ENCODE measurements around the gene RNGTT. TPM values are rescaled to one million over a fixed set of nuclear protein-coding genes. Genes with fewer than 3 reads are reported as not detected.

The RNGTT gene
- total RNA-seq, 1 donor from 2014 or later, result 14.6 TPM

DNA sequence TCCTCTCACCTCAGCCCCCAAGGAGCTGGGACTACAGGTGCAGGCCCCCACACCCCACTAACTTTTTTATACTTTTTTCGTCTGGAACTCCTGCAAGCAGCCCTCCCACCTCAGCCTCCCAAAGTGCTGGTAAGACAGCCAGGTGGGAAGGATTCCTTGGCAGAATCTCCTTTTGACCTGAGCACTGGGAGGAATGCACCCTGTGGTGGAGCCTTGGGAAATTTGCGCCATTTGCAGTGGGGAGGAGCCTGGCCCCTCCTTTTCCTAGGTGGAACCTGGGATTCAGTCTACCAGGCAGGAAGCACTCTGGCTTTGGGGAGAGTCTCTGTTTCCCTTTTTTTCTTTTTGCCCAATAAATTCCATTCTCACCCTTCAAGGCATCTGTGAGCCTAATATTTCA is 2.3 kb upstream of the RNGTT start:
- H3K36me3 Mint-ChIP-seq (ENCODE audit: low read depth, unreplicated experiment), result peaks cover 16% of the 10 kb centered on the region
- DNase-seq (ENCODE audit: low spot score), result no peak
- peaks cover 12% of the 10 kb centered on the region for H3K4me1 Mint-ChIP-seq (ENCODE audit: unreplicated experiment)
- TF ChIP-seq CTCF (IDR thresholded peaks at IDR 0.05; ENCODE audit: unreplicated experiment), result no peak
- peak overlapping the region; percentile 29 for H3K4me3 Mint-ChIP-seq (ENCODE audit: unreplicated experiment)
- H3K27me3 Mint-ChIP-seq (ENCODE audit: unreplicated experiment), result peaks cover 6% of the 10 kb centered on the region
- H3K27ac Mint-ChIP-seq (ENCODE audit: unreplicated experiment), result no peak overlapping the region
- peaks cover 4% of the 10 kb centered on the region for H3K9me3 Mint-ChIP-seq (ENCODE audit: unreplicated experiment)

GRCh38 chr6:88964509-88964908 is 1.1 kb upstream of the RNGTT start:
- Mint-ChIP-seq H3K4me3 (ENCODE audit: unreplicated experiment) (peak overlapping the region; percentile 99), H3K27me3 (ENCODE audit: unreplicated experiment) (peaks cover 8% of the 10 kb centered on the region), H3K9me3 (ENCODE audit: unreplicated experiment) (peaks cover 4% of the 10 kb centered on the region), H3K27ac (ENCODE audit: unreplicated experiment) (no peak overlapping the region), H3K36me3 (ENCODE audit: low read depth, unreplicated experiment) (peaks cover 17% of the 10 kb centered on the region), H3K4me1 (ENCODE audit: unreplicated experiment) (peaks cover 12% of the 10 kb centered on the region)
- DNase-seq (ENCODE audit: low spot score), result no peak
- no peak for TF ChIP-seq CTCF (IDR thresholded peaks at IDR 0.05; ENCODE audit: unreplicated experiment)

DNA sequence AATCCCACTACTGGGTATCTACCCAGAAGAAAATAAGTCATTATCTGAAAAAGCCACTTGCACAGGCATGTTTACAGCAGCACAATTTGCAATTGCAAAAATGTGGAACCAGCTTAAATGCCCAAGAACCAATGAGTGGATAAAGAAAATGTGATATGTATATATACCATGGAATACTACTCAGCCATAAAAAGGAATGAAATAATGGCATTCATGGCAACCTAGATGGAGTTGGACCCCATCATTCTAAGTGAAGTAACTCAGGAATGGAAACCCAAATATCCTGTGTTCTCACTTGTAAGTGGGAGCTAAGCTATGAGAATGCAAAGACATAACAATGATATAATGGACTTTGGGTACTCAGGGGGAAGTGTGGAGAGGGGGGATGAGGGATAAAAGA is 4.6 kb downstream of the RNGTT start:
- no peak for DNase-seq (ENCODE audit: low spot score)
- peaks cover 10% of the 10 kb centered on the region for H3K4me1 Mint-ChIP-seq (ENCODE audit: unreplicated experiment)
- no peaks in the 10 kb centered on the region for H3K9me3 Mint-ChIP-seq (ENCODE audit: unreplicated experiment)
- peaks cover 4% of the 10 kb centered on the region for H3K27me3 Mint-ChIP-seq (ENCODE audit: unreplicated experiment)
- TF ChIP-seq CTCF (IDR thresholded peaks at IDR 0.05; ENCODE audit: unreplicated experiment), result no peak
- no peak overlapping the region for H3K4me3 Mint-ChIP-seq (ENCODE audit: unreplicated experiment)
- H3K36me3 Mint-ChIP-seq (ENCODE audit: low read depth, unreplicated experiment), result peaks cover 7% of the 10 kb centered on the region
- H3K27ac Mint-ChIP-seq (ENCODE audit: unreplicated experiment), result no peak overlapping the region

GRCh38 chr6:88953550-88954386 is 9.7 kb downstream of the RNGTT start:
- Mint-ChIP-seq H3K27ac (ENCODE audit: unreplicated experiment) (no peak overlapping the region), H3K36me3 (ENCODE audit: low read depth, unreplicated experiment) (peaks cover 16% of the 10 kb centered on the region), H3K4me3 (ENCODE audit: unreplicated experiment) (no peak overlapping the region), H3K9me3 (ENCODE audit: unreplicated experiment) (peaks cover 4% of the 10 kb centered on the region), H3K4me1 (ENCODE audit: unreplicated experiment) (peaks cover 2% of the 10 kb centered on the region), H3K27me3 (ENCODE audit: unreplicated experiment) (peaks cover 10% of the 10 kb centered on the region)
- no peak for DNase-seq (ENCODE audit: low spot score)
- no peak for TF ChIP-seq CTCF (IDR thresholded peaks at IDR 0.05; ENCODE audit: unreplicated experiment)

DNA sequence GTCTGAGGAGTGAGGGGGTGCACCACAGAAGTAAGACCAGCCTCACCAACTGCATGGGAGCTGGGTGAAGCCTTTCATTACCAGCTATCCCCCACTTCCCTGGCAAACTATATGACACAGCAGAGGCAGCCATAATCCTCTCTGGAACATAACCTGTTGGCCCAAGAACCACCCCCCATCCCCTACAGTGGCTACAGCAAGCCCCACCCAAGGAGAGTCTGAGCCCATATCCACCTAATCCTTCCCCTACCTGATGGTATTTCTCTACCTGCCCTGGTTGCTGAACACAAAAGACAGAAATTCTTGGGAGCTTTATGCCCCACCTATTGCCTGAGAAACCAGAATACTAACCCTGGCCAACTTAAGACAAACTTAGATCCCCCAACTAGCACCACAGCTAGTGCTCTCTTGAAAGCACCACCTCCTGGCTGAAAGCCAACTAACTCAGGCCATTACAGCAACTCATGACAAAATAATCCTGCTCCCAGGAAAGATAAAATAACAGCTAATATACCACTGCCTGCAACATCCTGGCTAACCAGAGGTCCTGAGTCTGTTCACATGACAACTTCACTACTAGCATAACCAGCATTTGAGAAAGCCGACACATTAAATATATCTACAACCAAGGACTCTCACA is 11.2 kb downstream of the RNGTT start:
- peaks cover 4% of the 10 kb centered on the region for H3K9me3 Mint-ChIP-seq (ENCODE audit: unreplicated experiment)

More for the DNA sequence above, 11.2 kb downstream of the RNGTT start:
- Mint-ChIP-seq H3K27ac (ENCODE audit: unreplicated experiment) (no peak overlapping the region), H3K36me3 (ENCODE audit: low read depth, unreplicated experiment) (peaks cover 16% of the 10 kb centered on the region), H3K4me1 (ENCODE audit: unreplicated experiment) (no peaks in the 10 kb centered on the region), H3K4me3 (ENCODE audit: unreplicated experiment) (no peak overlapping the region), H3K27me3 (ENCODE audit: unreplicated experiment) (peaks cover 10% of the 10 kb centered on the region)
- TF ChIP-seq CTCF (IDR thresholded peaks at IDR 0.05; ENCODE audit: unreplicated experiment), result no peak
- DNase-seq (ENCODE audit: low spot score), result no peak

Data from endothelial cell (in vitro differentiated cells).